Glutamatergic neuron (in vitro differentiated cells): ENCODE data around the gene LCOR. TPM values are rescaled to one million over a fixed set of nuclear protein-coding genes. Genes with fewer than 3 reads are reported as not detected.

Source experiments
- DNase-seq: peaks from one replicate; pipeline ENCODE4 v3.0.0; 2022
- H3K27ac Mint-ChIP-seq: one replicate; pipeline ENCODE4 v1.8.0; 2020; ENCODE audit warnings: mild to moderate bottlenecking, mixed read lengths, inconsistent platforms; ENCODE audit not compliant: unreplicated experiment
- H3K27me3 Mint-ChIP-seq: one replicate; pipeline ENCODE4 v1.8.0; 2020; ENCODE audit warnings: mild to moderate bottlenecking, moderate library complexity, mixed read lengths, inconsistent platforms; ENCODE audit not compliant: unreplicated experiment
- H3K36me3 Mint-ChIP-seq: one replicate; pipeline ENCODE4 v1.8.0; 2020; ENCODE audit warnings: mild to moderate bottlenecking, mixed read lengths, inconsistent platforms; ENCODE audit not compliant: unreplicated experiment
- H3K4me1 Mint-ChIP-seq: one replicate; pipeline ENCODE4 v1.8.0; 2020; ENCODE audit warnings: mild to moderate bottlenecking, low read depth, mixed read lengths, inconsistent platforms; ENCODE audit not compliant: unreplicated experiment
- H3K4me3 Mint-ChIP-seq: one replicate; pipeline ENCODE4 v1.8.0; 2020; ENCODE audit warnings: mild to moderate bottlenecking, mixed read lengths, inconsistent platforms; ENCODE audit not compliant: unreplicated experiment
- H3K9me3 Mint-ChIP-seq: one replicate; pipeline ENCODE4 v1.8.0; 2020; ENCODE audit warnings: mild to moderate bottlenecking, moderate library complexity, mixed read lengths, inconsistent platforms; ENCODE audit not compliant: unreplicated experiment
- CTCF ChIP-seq: fragments of 200-600 bp; sonication (generic); IDR thresholded peaks from one replicate; pipeline ENCODE4 v1.5.0; 2021; ENCODE audit not compliant: partially characterized antibody, unreplicated experiment
- total RNA-seq: library from RNA; stranded (reverse); fragmentation: NEBNext Ultra II Directional; extraction: Animal tissue kit (Norgen Biotek cat#: 25700); gene quantifications from one replicate; pipeline ENCODE4 v1.2.1, GENCODE V29; 2021; ENCODE audit not compliant: unreplicated experiment

LCOR gene
- total RNA-seq, 1 donor from 2014 or later, result 132 TPM

GRCh38 chr10:97011397-97011796, 179.3 kb downstream of the LCOR start:
- TF ChIP-seq CTCF, result no peak
- Mint-ChIP-seq H3K4me1 (no peaks in the 10 kb centered on the region), H3K4me3 (no peak overlapping the region), H3K36me3 (peaks cover 14% of the 10 kb centered on the region), H3K9me3 (peaks cover 2% of the 10 kb centered on the region), H3K27ac (no peak overlapping the region), H3K27me3 (peaks cover 5% of the 10 kb centered on the region)
- DNase-seq, result no peak

- peaks cover 2% of the 10 kb centered on the region for H3K9me3 Mint-ChIP-seq
- peaks cover 5% of the 10 kb centered on the region for H3K27me3 Mint-ChIP-seq
- no peak overlapping the region for H3K27ac Mint-ChIP-seq
- no peaks in the 10 kb centered on the region for H3K4me1 Mint-ChIP-seq
- H3K36me3 Mint-ChIP-seq, result peaks cover 3% of the 10 kb centered on the region
- TF ChIP-seq CTCF, result no peak
- no peak for DNase-seq
- no peak overlapping the region for H3K4me3 Mint-ChIP-seq
These were observed 180.4 kb downstream of the LCOR start for GRCh38 chr10:97012470-97012869.

- Mint-ChIP-seq H3K36me3 (peaks cover 3% of the 10 kb centered on the region), H3K9me3 (peaks cover 2% of the 10 kb centered on the region), H3K27ac (no peak overlapping the region), H3K4me3 (no peak overlapping the region), H3K27me3 (peaks cover 5% of the 10 kb centered on the region), H3K4me1 (no peaks in the 10 kb centered on the region)
- no peak for DNase-seq
- no peak for TF ChIP-seq CTCF
These were observed 181.5 kb downstream of the LCOR start for GRCh38 chr10:97013568-97013967.

- no peak overlapping the region for H3K27ac Mint-ChIP-seq
- H3K4me3 Mint-ChIP-seq, result no peak overlapping the region
- no peak for DNase-seq
- H3K36me3 Mint-ChIP-seq, result peaks cover 3% of the 10 kb centered on the region
- H3K27me3 Mint-ChIP-seq, result peaks cover 5% of the 10 kb centered on the region
- peaks cover 2% of the 10 kb centered on the region for H3K9me3 Mint-ChIP-seq
- H3K4me1 Mint-ChIP-seq, result no peaks in the 10 kb centered on the region
- no peak for TF ChIP-seq CTCF
These were observed 181.9 kb downstream of the LCOR start for GRCh38 chr10:97013983-97014382.

GRCh38 chr10:97015240-97015639, 183.1 kb downstream of the LCOR start:
- Mint-ChIP-seq H3K36me3 (no peaks in the 10 kb centered on the region), H3K4me1 (peaks cover 2% of the 10 kb centered on the region), H3K9me3 (peaks cover 2% of the 10 kb centered on the region), H3K27me3 (peaks cover 5% of the 10 kb centered on the region), H3K27ac (no peak overlapping the region), H3K4me3 (no peak overlapping the region)
- no peak for TF ChIP-seq CTCF
- no peak for DNase-seq
